Measurements from ENCODE around the gene PLCXD1. TPM values are rescaled to one million over a fixed set of nuclear protein-coding genes. Genes with fewer than 3 reads are reported as not detected.
A peak's percentile ranks its signal among the peaks of the same experiment; 100 is the strongest.

Gene PLCXD1
- total and polyA plus RNA-seq, 9 of the 15 experiments (the other 6 are each of a cell fraction or from before 2014, with no cell fraction given): 6.0 to 60.2 (median 39.5) TPM

- TF ChIP-seq ZBTB1 (CRISPR knock-in tag; IDR thresholded peaks at IDR 0.05; ENCODE audit: borderline replicate concordance, low read depth) (no peak), SRSF1 (IDR thresholded peaks at IDR 0.05; ENCODE audit: low read depth, low read length) (no peak), SIX5 (IDR thresholded peaks at IDR 0.05; ENCODE audit: borderline replicate concordance in 1 of 2, insufficient read depth in 1 of 2, low read depth in 1 of 2, low read length in 2 of 2) (no peak), MEIS2 (IDR thresholded peaks at IDR 0.05; ENCODE audit: partially characterized antibody) (peak; percentile 76), SLC30A9 (CRISPR knock-in tag; IDR thresholded peaks at IDR 0.05) (no peak), ETS2 (tag; IDR thresholded peaks at IDR 0.05; ENCODE audit: borderline replicate concordance, poor library complexity, severe bottlenecking) (no peak), POLR2G (IDR thresholded peaks at IDR 0.05; ENCODE audit: low read depth, low read length) (peak; percentile 84), CEBPB (tag; IDR thresholded peaks at IDR 0.05) (no peak), U2AF1 (optimal IDR thresholded peaks at IDR 0.05; ENCODE audit: low read depth, low read length) (no peak), HEY1 (CRISPR knock-in tag; IDR thresholded peaks at IDR 0.05; ENCODE audit: borderline replicate concordance) (no peak), ZNF140 (CRISPR knock-in tag; IDR thresholded peaks at IDR 0.05) (no peak), ZHX1 (conservative IDR thresholded peaks at IDR 0.05; ENCODE audit: low read length) (no peak), YY1 (IDR thresholded peaks at IDR 0.05; ENCODE audit: borderline replicate concordance in 1 of 3, control insufficient read depth in 1 of 3, extremely low read depth in 1 of 3, insufficient read depth in 3 of 3, insufficient read length in 1 of 3, insufficient replicate concordance in 2 of 3, low read depth in 1 of 3, low read length in 2 of 3) (peak in 1 of 3 experiments; percentile 20), SNAPC5 (CRISPR knock-in tag; IDR thresholded peaks at IDR 0.05) (no peak)
Measured at GRCh38 chrX:318739-319578, 37.8 kb downstream of the PLCXD1 start, which contains the start of gene GTPBP6 (continued).
